HL-60 (cell line): Measurements from ENCODE around the gene TENM4.

Experiments
- DNase-seq, 2 experiments: peaks; one replicate each; pipeline ENCODE4 v3.0.0-alpha.2; 2010 to 2020; ENCODE audit warnings: low read depth in 1 of 2, low spot score in 1 of 2
- H3K27ac ChIP-seq: fragments of 250-450 bp; sonication (Bioruptor Pico); replicated peaks from 2 replicates; pipeline ENCODE4 v1.5.1; 2020; ENCODE audit warnings: mild to moderate bottlenecking, moderate library complexity
- H3K27me3 ChIP-seq: fragments of 250-450 bp; sonication (Bioruptor Pico); 2 replicates; pipeline ENCODE4 v1.5.1; 2021; ENCODE audit warnings: mild to moderate bottlenecking, moderate library complexity; ENCODE audit not compliant: insufficient read depth, poor library complexity, severe bottlenecking
- H3K4me3 ChIP-seq: replicated peaks from 2 replicates; pipeline ENCODE4 v1.5.1; 2011; ENCODE audit warnings: mild to moderate bottlenecking, control low read depth, low read length; ENCODE audit not compliant: insufficient read depth
- GABPA ChIP-seq: IDR thresholded peaks from 2 replicates; pipeline ENCODE4 v1.6.1; 2012; ENCODE audit warnings: low read depth
- POLR2AphosphoS5 ChIP-seq: IDR thresholded peaks from 2 replicates; pipeline ENCODE4 v1.6.1; 2012; ENCODE audit warnings: low read depth
- SPI1 ChIP-seq: IDR thresholded peaks from 2 replicates; pipeline ENCODE4 v1.6.1; 2012; ENCODE audit warnings: low read depth, mild to moderate bottlenecking, borderline replicate concordance
- TF ChIP-seq, protein P1 (sequence below): IDR thresholded peaks from 2 replicates; pipeline ENCODE4 v1.6.1; 2012; ENCODE audit warnings: low read depth; ENCODE audit not compliant: insufficient replicate concordance
- TF ChIP-seq, protein P2 (sequence below): IDR thresholded peaks from one replicate; pipeline ENCODE4 v1.5.1; 2011; ENCODE audit warnings: low read length, control low read depth, inconsistent platforms; ENCODE audit not compliant: insufficient read depth

Gene TENM4

GRCh38 chr11:78764946-78765345 is 675.9 kb downstream of the TENM4 start:
- TF ChIP-seq, protein P1, sequence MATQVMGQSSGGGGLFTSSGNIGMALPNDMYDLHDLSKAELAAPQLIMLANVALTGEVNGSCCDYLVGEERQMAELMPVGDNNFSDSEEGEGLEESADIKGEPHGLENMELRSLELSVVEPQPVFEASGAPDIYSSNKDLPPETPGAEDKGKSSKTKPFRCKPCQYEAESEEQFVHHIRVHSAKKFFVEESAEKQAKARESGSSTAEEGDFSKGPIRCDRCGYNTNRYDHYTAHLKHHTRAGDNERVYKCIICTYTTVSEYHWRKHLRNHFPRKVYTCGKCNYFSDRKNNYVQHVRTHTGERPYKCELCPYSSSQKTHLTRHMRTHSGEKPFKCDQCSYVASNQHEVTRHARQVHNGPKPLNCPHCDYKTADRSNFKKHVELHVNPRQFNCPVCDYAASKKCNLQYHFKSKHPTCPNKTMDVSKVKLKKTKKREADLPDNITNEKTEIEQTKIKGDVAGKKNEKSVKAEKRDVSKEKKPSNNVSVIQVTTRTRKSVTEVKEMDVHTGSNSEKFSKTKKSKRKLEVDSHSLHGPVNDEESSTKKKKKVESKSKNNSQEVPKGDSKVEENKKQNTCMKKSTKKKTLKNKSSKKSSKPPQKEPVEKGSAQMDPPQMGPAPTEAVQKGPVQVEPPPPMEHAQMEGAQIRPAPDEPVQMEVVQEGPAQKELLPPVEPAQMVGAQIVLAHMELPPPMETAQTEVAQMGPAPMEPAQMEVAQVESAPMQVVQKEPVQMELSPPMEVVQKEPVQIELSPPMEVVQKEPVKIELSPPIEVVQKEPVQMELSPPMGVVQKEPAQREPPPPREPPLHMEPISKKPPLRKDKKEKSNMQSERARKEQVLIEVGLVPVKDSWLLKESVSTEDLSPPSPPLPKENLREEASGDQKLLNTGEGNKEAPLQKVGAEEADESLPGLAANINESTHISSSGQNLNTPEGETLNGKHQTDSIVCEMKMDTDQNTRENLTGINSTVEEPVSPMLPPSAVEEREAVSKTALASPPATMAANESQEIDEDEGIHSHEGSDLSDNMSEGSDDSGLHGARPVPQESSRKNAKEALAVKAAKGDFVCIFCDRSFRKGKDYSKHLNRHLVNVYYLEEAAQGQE, result no peak
- TF ChIP-seq GABPA (no peak), SPI1 (no peak)
- TF ChIP-seq, protein P2, sequence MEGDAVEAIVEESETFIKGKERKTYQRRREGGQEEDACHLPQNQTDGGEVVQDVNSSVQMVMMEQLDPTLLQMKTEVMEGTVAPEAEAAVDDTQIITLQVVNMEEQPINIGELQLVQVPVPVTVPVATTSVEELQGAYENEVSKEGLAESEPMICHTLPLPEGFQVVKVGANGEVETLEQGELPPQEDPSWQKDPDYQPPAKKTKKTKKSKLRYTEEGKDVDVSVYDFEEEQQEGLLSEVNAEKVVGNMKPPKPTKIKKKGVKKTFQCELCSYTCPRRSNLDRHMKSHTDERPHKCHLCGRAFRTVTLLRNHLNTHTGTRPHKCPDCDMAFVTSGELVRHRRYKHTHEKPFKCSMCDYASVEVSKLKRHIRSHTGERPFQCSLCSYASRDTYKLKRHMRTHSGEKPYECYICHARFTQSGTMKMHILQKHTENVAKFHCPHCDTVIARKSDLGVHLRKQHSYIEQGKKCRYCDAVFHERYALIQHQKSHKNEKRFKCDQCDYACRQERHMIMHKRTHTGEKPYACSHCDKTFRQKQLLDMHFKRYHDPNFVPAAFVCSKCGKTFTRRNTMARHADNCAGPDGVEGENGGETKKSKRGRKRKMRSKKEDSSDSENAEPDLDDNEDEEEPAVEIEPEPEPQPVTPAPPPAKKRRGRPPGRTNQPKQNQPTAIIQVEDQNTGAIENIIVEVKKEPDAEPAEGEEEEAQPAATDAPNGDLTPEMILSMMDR, result no peak
- no peak for DNase-seq
- Histone ChIP-seq H3K4me3 (no peak overlapping the region), H3K27me3 (no peaks in the 10 kb centered on the region), H3K27ac (no peak overlapping the region)

DNA sequence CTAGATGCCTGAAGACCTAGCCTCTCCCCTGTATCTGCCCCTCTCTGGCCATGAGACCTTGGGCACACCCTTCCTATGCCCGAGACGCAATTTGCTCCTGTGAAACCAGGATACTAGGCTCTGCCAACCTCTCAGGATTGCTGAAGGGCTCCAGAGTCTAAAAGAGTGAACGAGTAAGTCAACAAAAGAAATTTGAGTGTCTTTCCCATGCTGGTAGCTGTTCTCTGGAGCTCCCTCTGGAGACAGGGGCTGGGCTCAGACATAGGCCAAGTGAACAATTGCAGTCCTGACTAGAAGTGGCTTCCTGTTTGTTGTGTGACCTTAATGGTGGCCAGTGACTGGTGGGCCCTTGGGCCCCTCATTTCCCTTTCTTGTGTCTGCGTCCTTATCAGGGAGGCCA is 677.2 kb downstream of the TENM4 start:
- TF ChIP-seq GABPA, result no peak
- TF ChIP-seq POLR2AphosphoS5, result no peak
- no peak for TF ChIP-seq SPI1
- TF ChIP-seq, protein P1, result no peak
- TF ChIP-seq, protein P2, result no peak
- Histone ChIP-seq H3K27ac (no peak overlapping the region), H3K27me3 (peaks cover 2% of the 10 kb centered on the region), H3K4me3 (no peak overlapping the region)
- no peak for DNase-seq

- Histone ChIP-seq H3K4me3 (no peak overlapping the region), H3K27ac (no peak overlapping the region), H3K27me3 (peaks cover 3% of the 10 kb centered on the region)
- DNase-seq, result no peak
- TF ChIP-seq SPI1 (no peak), POLR2AphosphoS5 (no peak), GABPA (no peak)
- TF ChIP-seq, protein P1, result no peak
- TF ChIP-seq, protein P2, result no peak
These were observed 678.7 kb downstream of the TENM4 start for GRCh38 chr11:78762105-78762504.
